Embryonic facial prominence (tissue), 1 donor: ENCODE results near the gene SLC17A6.

Experiments used
- DNase-seq: peaks from one replicate; pipeline ENCODE4 v3.0.0-alpha.2; 2016; ENCODE audit errors: extremely low spot score

SLC17A6 gene

GRCh38 chr11:22337596-22338485, at the start of gene SLC17A6:
TSS of gene SLC17A6 (plus strand) at chr11:22338381. CDS start at chr11:22338534, 153 bp downstream.
- peak; percentile 69 for DNase-seq

GRCh38 chr11:22302368-22302767, 35.8 kb upstream of the SLC17A6 start:
- no peak for DNase-seq

- peak; percentile 54 for DNase-seq
Observed at GRCh38 chr11:22304337-22304961, 33.7 kb upstream of the SLC17A6 start.

- no peak for DNase-seq
Observed at GRCh38 chr11:22317656-22318055, 20.5 kb upstream of the SLC17A6 start.

- no peak for DNase-seq
Observed at GRCh38 chr11:22331771-22332170, 6.4 kb upstream of the SLC17A6 start.

- no peak for DNase-seq
Observed at GRCh38 chr11:22336587-22336986, 1.6 kb upstream of the SLC17A6 start.

GRCh38 chr11:22339611-22340010, 1.4 kb downstream of the SLC17A6 start:
- DNase-seq = no peak

- DNase-seq = no peak
Observed at GRCh38 chr11:22340235-22340634, 2.1 kb downstream of the SLC17A6 start.

- no peak for DNase-seq
Observed at GRCh38 chr11:22340701-22341587, 2.8 kb downstream of the SLC17A6 start.

GRCh38 chr11:22341588-22341931, 3.4 kb downstream of the SLC17A6 start:
- DNase-seq = no peak

- no peak for DNase-seq
Observed at GRCh38 chr11:22342211-22343031, 4.2 kb downstream of the SLC17A6 start.

GRCh38 chr11:22343032-22343324, 4.8 kb downstream of the SLC17A6 start:
- DNase-seq = no peak

GRCh38 chr11:22343371-22344032, 5.3 kb downstream of the SLC17A6 start:
- DNase-seq = no peak

- no peak for DNase-seq
Observed at GRCh38 chr11:22344081-22344480, 5.9 kb downstream of the SLC17A6 start.

GRCh38 chr11:22346282-22346681, 8.1 kb downstream of the SLC17A6 start:
- DNase-seq = no peak

GRCh38 chr11:22347857-22348487, 9.8 kb downstream of the SLC17A6 start:
- no peak for DNase-seq

GRCh38 chr11:22349491-22349890, 11.3 kb downstream of the SLC17A6 start:
- DNase-seq = no peak

GRCh38 chr11:22359295-22359694, 21.1 kb downstream of the SLC17A6 start:
- no peak for DNase-seq

GRCh38 chr11:22371160-22371559, 33.0 kb downstream of the SLC17A6 start:
- no peak for DNase-seq

- no peak for DNase-seq
Observed at GRCh38 chr11:22387126-22387525, 48.9 kb downstream of the SLC17A6 start.
